ENCODE measurements around the gene SLBP. TPM values are rescaled to one million over a fixed set of nuclear protein-coding genes. Genes with fewer than 3 reads are reported as not detected.

SLBP gene
- total and polyA plus RNA-seq, 2 donors (not counting 1 experiment from before 2014, with no cell fraction given) = 19.4 to 31.8 TPM

DNA sequence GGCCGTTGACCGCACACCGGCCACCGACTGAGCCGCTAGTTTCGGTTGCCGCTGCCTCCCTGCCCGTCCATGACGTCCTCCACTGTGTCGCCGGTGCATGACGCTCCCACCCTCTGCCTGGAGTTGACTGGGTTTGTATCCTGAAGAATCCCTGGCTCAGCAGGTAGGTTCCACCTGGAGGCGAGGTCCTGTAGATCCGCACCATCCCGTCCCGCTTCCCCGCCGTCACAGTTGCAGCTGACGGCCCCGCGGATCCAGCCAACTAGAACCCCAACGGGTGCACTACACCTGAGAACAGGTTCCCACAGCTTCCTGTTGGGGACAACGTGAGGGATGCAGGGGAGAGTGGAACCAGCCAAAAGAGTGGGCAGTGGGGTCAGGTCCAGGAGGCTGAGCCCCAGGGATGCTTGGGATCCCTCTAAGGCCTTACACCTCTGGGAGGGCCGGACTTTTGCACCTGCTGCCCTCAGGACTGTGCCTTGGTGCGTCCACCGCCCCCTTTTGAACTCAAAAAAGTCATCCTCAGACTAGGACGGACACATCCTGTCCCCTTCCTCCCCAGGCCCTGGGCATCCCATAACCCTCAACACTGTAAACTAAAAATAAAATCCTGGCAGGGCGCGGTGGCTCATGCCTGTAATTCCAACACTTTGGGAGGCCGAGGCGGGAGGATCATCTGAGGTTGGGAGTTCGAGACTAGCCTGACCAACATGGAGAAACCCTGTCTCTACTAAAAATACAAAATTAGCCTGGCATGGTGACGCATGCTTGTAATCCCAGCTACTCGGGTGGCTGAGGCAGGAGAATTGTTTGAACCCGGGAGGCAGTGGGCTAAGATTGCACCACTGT, 1.1 kb upstream of the SLBP start:
- H3K27me3 ChIP-seq (replicated peaks in 1 of 4; ENCODE audit: control extremely low read depth in 1 of 4, control insufficient read depth in 3 of 4, insufficient read depth in 4 of 4, low read length in 3 of 4) = no peaks in the 10 kb centered on the region
- H2AFZ ChIP-seq (ENCODE audit: insufficient read depth, low read depth, low read length, poor library complexity, severe bottlenecking) = peak overlapping the region; percentile 75
- 22% methylated on average over 35 of the region's 35 CpGs for WGBS (ENCODE audit: insufficient coverage)
- peaks cover 70% of the 10 kb centered on the region for H3K4me1 Mint-ChIP-seq
- H3K9me3 ChIP-seq (ENCODE audit: control extremely low read depth in 1 of 3, control insufficient read depth in 2 of 3, insufficient read depth in 1 of 3, low read length in 2 of 3) = peaks cover 0 to 2% (median 0%) of the 10 kb centered on the region in 3 donors
- H3K4me1 ChIP-seq (ENCODE audit: control insufficient read depth in 2 of 2, insufficient read depth in 2 of 2, low read length in 2 of 2) = peaks cover 52 to 68% of the 10 kb centered on the region in 2 donors
- H3K9ac ChIP-seq (ENCODE audit: low read length) = peak overlapping the region; percentile 93
- peak overlapping the region; percentile 78 to 100 (median 96) for H3K4me3 ChIP-seq (ENCODE audit: control extremely low read depth in 1 of 5, extremely low read depth in 1 of 5, insufficient read depth in 1 of 5, low read depth in 2 of 5, low read length in 4 of 5)
- H3K79me2 ChIP-seq (ENCODE audit: control insufficient read depth, insufficient read depth, low read length) = peaks cover 73% of the 10 kb centered on the region
- H3K4me3 Mint-ChIP-seq = peak overlapping the region; percentile 91
- peak overlapping the region; percentile 97 for H3K4me2 ChIP-seq (replicated peaks; ENCODE audit: low read depth, low read length, poor library complexity, severe bottlenecking)
- peaks cover 0 to 16% of the 10 kb centered on the region in 2 experiments for H3K36me3 ChIP-seq (replicated peaks in 1 of 2; ENCODE audit: control extremely low read depth in 1 of 2, control insufficient read depth in 1 of 2, extremely low read depth in 1 of 2, insufficient read depth in 2 of 2, low read length in 1 of 2)
- no peak for ATAC-seq (ENCODE audit: low read depth)
- intact Hi-C loops (cut with micrococcal nuclease) = loop anchor here (2.0 to 5.0 kb wide), 2 partner anchors 14 to 754 kb away; partner anchors contain the start of gene RNF4
- H3K27ac Mint-ChIP-seq = peak overlapping the region; percentile 98
- ChIA-PET POLR2A (interaction anchor here (0.7 to 3.8 kb wide), 3 partner anchors 9 to 64 kb away, joined by 3 to 61 read pairs (median 3); partner anchors contain the start of genes TACC3 and TMEM129), CTCF (interaction anchor here (1.9 to 6.1 kb wide), 4 partner anchors 8 to 20 kb away, joined by 8 to 75 read pairs (median 13); partner anchors contain the start of genes TACC3 and TMEM129)
- H3K9me3 Mint-ChIP-seq (ENCODE audit: insufficient read depth) = no peaks in the 10 kb centered on the region
- H3K27me3 Mint-ChIP-seq = no peaks in the 10 kb centered on the region
- TF ChIP-seq EZH2 (IDR thresholded peaks at IDR 0.05; ENCODE audit: borderline replicate concordance, insufficient read depth, low read depth, low read length, poor library complexity, severe bottlenecking) (no peak), CTCF (IDR thresholded peaks at IDR 0.05) (no peak)
- peaks cover 53% of the 10 kb centered on the region for H4K20me1 ChIP-seq (ENCODE audit: control insufficient read depth, insufficient read depth, low read length, poor library complexity, severe bottlenecking)
- peak overlapping the region; percentile 83 to 99 for H3K27ac ChIP-seq (ENCODE audit: low read length in 2 of 2)
- DNase-seq = no peak

All from B cell (primary cell).